GM21360 (cell line): Measurements from ENCODE around the gene PLPPR1.
"Not testable (repeated sequence)": the region's sequence is repeated elsewhere in the genome, so short reads cannot be mapped to it uniquely, and the experiment has no call there.

ENCODE experiments used
- ATAC-seq: cut with Tn5 transposase; IDR thresholded peaks from one replicate; pipeline ENCODE4 v1.9.1; 2021; ENCODE audit warnings: mild to moderate bottlenecking, moderate library complexity; ENCODE audit not compliant: unreplicated experiment

The PLPPR1 gene

GRCh38 chr9:101119206-101119819 is 90.8 kb downstream of the PLPPR1 start:
- peak; percentile 82 for ATAC-seq

DNA sequence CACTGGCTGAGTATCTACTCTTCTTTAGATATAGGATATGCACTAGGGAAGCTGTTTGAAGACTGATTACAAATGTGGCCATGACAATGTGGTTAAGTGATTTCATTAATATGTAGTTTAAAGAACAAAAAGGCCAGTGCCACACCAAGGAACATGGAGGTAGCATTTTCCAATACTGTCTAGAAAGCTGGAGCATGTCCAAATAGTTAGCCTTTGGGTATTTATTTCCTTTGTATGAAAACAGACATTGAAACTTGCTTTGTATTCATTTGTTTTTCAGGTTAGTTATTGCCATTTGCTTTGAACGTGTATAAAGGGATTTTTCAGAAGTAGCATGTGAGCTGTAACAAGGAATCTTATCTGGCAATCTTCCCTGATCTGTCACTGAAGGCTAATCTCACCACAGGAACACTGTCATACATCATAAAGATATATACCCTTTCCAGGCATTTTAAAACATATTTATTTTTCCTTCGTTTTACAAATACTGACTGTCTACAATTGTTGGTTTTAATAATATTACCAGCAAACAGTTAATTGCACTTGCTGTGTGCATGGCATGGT is 93.4 kb downstream of the PLPPR1 start:
- no peak for ATAC-seq

GRCh38 chr9:101126556-101126955 is 98.0 kb downstream of the PLPPR1 start:
- ATAC-seq, result peak; percentile 89

GRCh38 chr9:101127369-101127768 is 98.8 kb downstream of the PLPPR1 start:
- ATAC-seq, result not testable (repeated sequence)

DNA sequence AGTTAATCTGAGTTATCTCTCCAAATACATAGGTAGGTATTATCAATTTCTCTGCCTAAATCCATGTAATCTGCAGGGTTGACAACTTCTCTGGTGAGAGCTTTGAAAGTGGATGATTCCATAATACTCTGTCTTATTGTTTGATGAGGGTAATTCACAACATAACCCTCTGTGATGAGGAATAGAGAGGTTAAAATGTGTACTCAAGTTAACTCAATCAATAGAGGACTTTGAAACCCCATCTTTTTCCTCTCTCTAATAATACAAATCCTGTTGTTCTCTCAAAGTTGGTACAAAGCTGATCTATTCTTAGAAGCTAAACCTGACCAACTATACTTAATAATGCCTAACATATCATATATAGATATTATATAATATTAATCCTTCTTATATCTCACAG is 100.1 kb downstream of the PLPPR1 start:
- no peak for ATAC-seq

- ATAC-seq, result no peak
These were observed 101.5 kb downstream of the PLPPR1 start for GRCh38 chr9:101130054-101130453.

GRCh38 chr9:101131326-101131725 is 102.8 kb downstream of the PLPPR1 start:
- ATAC-seq, result no peak

DNA sequence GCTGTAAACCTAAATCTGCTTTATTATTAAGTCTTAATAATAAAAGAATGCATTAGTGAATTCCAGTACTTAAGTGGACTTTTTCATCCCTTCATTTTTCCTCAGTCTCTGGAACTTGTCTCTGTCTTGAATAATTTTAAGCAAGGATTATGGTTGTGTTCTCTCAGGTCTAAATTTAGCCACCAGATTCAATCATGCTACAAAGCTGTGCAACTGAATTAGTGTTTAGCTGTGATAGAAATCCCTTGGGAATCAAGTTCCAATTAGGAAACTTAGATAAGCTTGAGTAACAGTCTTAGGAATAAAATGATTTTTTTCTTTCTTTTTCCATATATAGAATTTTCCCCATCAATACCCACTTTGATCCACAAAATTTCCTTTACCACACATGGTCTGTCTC is 104.3 kb downstream of the PLPPR1 start:
- no peak for ATAC-seq

DNA sequence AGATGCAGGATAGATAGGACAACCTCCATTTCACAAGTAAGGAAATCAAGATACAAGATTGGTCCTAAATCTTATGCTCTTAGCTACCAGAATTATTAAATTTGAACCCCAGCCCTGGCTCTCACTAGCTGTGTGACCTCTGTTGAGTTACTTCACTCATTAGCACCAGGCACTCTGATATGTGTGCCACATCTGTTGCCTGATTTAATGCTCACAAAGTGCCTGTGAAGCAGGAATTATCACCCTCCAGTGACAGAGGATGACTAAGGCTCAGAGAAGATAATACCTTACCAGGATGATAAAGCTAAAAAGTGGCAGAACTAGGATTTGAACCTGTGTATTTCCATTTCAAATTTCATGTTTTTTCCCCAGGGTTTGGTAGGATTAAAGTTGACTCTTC is 110.0 kb downstream of the PLPPR1 start:
- ATAC-seq, result no peak

GRCh38 chr9:101139082-101139481 is 110.6 kb downstream of the PLPPR1 start:
- ATAC-seq, result no peak

DNA sequence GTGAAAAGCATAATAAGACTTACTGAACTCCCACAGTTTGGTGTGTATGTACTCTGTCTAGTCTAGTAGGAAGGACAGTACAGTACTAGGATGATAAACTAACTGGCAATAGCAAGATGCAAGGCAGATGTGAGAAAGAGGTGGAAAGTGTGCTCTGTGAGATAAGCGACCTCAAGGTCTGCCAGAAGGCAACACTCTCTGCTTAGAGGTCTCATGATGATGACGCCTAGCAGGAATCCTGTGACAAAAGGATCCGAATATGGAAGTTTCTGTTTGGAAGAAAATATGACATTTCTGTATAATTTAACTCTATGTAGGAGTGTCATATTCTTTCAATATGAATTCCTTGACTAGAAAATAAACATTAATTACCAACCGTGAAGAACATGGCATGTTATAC is 112.2 kb downstream of the PLPPR1 start:
- no peak for ATAC-seq

DNA sequence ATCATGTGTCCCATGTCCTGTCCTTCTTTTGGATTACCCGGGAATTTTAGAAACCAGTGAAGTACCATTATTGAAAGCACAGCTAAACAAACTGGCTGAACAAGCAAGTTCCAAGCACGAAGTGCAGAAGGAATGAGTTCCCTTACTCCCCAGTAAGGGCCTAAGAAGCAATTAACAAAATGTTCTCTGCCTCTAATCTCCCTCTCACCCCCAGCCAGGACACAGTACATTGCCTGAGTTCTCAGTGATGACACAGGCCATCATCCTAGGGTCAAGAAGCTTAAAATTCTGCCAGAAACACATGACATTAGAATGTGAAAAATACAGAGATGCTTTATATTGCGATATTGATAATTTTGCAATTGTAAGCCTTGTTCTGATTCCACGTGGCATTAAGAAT is 118.0 kb downstream of the PLPPR1 start:
- ATAC-seq, result no peak

DNA sequence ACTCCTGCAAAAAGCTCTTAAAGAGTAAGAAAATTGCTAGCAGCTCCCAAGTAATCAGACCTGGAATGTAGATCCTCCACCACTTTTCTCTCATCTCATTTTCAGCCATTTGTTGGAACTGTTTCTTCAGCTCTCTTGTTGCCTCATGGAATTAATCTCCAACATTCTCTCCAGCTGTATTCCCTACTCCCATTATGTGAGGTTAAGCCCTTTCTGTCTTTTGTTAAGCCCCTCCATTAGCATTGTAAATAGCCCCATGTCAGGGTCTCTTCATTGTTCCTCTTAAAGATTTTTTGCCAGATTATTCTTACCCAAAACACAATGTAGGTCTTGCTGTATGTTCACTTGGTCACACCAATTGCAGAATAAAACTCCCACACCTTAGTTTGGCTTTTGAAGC is 119.8 kb downstream of the PLPPR1 start:
- ATAC-seq, result no peak

DNA sequence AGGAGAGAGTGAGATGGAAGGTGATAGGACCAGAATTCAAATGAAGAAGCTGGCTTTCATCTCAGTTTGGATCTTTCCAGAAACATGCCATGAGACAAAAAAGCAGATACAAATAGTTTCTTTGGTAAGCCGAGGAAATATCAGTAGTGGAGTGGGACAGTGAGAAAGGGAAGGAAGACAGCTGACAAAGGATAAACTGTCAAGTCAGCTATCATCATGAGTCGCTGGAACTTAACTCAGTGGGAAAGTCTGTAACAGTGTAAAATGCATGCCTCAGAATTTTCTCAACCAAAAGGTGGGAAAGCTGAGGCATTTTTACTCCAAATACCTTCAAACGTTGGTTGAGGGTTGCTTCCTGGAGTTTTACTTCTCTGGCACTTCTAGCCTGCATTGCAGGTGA is 129.8 kb downstream of the PLPPR1 start:
- no peak for ATAC-seq

DNA sequence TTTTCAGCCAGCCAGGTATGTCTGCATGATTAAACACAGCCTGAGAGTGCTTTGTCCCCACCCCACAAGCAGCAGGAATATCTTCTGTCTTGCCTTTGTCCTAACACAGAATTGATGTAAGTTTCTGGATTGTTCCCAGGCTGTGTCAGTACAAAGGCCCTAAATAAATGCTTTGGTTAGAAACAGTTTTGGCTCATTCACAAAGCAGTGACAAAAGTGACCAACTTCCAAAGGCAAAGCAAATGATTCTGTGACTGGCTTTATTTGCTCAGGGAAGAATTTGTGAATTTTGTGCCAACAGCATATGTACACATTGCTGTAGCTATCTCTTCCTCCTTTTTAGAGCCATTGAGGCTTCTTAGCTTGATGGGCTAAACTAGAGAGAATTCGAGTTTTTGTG is 133.7 kb downstream of the PLPPR1 start:
- no peak for ATAC-seq

GRCh38 chr9:101165131-101165530 is 136.6 kb downstream of the PLPPR1 start:
- ATAC-seq, result no peak

- no peak for ATAC-seq
These were observed 139.1 kb downstream of the PLPPR1 start for GRCh38 chr9:101167490-101168134.

DNA sequence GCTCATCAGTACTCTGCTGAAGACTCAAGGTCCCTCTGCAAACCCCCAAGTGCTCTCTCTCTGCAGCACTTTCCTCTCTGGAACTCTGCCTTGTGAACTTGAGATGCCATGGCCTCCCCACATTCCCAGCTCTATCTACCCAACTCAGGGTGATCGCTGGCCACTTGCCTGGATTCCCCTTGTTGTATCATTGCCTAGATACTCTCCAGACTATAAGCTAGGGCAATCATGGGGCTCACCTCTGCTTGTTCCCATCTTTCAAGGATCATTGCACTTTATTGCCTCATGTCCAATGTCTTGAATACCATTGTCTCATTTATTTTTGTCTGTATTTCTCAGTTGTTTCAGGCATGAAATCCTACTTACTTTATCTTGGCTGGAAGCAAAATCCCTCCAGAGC is 144.1 kb downstream of the PLPPR1 start:
- ATAC-seq, result no peak

DNA sequence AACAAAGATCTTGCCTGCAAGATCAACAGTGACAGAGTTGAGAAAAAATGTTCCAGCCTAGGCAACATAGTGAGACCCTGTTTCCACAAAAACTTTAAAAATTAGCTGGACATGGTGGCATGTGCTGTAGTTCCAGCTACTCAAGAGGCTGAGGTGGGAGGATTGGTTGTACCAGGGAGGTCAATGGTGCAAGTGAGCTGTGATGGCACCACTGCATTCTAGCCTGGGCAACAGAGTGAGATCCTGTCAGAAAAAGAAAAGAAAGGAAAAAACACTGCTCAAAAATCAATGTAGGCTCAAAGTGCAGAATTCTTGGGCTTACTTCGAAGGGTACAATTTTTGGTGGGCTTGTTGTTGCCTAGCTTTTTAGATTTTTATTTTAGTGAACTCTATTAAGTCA is 145.4 kb downstream of the PLPPR1 start:
- no peak for ATAC-seq

DNA sequence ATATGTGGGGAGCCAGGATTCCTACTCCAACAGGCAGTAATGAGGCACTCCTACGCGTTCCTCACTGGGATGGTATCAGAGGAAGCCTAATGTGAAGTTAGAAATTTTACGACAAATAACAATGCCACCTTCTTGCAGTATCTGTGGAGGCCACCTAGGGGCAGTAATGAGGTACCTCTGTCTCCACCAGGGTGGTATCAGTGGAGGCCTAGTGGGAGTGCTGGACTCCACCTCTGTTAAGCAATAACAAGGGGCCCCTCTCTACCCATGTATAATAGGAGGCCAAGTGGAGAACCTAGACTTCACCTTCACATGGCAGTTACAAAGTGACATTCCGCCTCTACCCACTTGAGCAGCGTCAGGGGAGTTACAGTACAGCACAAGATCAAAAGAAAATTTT is 147.9 kb downstream of the PLPPR1 start:
- peak; percentile 72 for ATAC-seq

DNA sequence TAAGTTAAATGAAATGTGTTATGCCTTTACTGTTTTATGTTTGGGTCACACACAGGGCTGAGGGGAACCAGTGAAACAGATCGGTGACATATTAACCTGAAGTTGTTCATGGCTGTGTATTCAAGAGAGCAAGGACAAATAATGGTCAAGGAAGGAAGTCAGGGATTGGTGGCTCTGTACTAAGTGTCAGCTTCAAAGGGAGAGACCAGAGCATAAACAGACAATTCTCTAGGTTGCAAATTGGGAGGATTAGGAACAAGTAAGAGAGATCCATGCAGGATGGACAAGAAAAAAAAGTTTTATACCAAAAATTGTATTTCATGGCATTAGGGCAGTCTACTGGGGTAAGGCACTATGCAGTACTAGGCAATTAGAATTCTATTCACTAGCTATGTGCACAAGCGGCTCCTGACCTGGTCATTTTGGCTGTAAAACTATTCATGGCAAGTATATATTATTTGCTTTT is 156.3 kb downstream of the PLPPR1 start:
- ATAC-seq, result no peak

DNA sequence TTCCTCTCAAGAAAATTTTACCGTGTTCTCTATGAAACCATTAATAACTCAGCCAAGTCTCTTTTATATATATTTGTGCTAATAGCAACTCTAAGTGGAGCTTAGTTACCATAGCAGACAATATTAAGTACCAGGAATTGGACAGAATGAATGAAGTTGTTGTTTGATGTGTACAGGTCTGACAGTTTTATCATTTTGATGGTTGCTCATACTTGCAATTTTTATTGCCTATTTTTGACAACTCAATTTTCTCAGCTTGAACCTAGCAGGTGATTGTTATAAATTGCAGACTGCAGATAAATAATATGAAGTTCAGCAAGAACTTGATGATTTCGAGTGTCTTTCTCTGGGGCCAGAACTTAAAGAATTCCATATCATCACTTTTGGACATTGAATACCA is 163.2 kb downstream of the PLPPR1 start:
- no peak for ATAC-seq

GRCh38 chr9:101197026-101197425 is 168.5 kb downstream of the PLPPR1 start:
- no peak for ATAC-seq
